Thyroid gland (tissue), 4 donors: ENCODE measurements around the gene EHD2.

Experiments
- POLR2A ChIP-seq, 2 donors: fragments of 450-650 bp; IDR thresholded peaks; one replicate each; pipeline ENCODE4 v1.6.1; 2017; ENCODE audit warnings: antibody characterized with exemption in 2 of 2, mild to moderate bottlenecking in 2 of 2, moderate library complexity in 1 of 2
- TF ChIP-seq, protein P1 (sequence below), 6 experiments: fragments of 200-600 bp in 3 of 6; fragments of 450-650 bp in 3 of 6; sonication (generic) in 3 of 6; IDR thresholded peaks; one replicate each; pipeline ENCODE4 v1.5.1; 2016 to 2019; ENCODE audit warnings: antibody characterized with exemption in 6 of 6, mild to moderate bottlenecking in 2 of 6, inconsistent platforms in 1 of 6, moderate library complexity in 1 of 6

DNA sequence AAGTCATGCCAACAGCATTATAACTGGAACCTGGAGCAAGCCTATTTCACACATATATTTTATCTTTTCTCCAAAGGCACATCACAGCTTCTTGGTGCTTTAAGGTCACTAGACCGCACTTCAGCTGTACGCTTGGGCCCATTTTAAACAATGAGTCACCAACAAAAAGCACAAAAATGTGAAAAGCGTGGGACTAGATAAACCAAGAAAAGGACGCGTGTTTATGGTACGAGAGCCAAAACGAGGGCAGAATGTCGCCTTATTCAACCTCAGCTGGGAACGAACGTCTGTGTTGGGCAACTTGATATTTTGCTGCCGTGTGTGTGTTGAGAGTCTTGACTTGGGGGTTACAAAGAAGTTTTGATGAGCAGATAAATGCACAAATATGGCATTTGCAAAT lies 9.2 kb upstream of the EHD2 start:
- TF ChIP-seq, protein P1, sequence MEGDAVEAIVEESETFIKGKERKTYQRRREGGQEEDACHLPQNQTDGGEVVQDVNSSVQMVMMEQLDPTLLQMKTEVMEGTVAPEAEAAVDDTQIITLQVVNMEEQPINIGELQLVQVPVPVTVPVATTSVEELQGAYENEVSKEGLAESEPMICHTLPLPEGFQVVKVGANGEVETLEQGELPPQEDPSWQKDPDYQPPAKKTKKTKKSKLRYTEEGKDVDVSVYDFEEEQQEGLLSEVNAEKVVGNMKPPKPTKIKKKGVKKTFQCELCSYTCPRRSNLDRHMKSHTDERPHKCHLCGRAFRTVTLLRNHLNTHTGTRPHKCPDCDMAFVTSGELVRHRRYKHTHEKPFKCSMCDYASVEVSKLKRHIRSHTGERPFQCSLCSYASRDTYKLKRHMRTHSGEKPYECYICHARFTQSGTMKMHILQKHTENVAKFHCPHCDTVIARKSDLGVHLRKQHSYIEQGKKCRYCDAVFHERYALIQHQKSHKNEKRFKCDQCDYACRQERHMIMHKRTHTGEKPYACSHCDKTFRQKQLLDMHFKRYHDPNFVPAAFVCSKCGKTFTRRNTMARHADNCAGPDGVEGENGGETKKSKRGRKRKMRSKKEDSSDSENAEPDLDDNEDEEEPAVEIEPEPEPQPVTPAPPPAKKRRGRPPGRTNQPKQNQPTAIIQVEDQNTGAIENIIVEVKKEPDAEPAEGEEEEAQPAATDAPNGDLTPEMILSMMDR (IDR thresholded peaks at IDR 0.05) = no peak
- no peak for TF ChIP-seq POLR2A (IDR thresholded peaks at IDR 0.05)
